ENCODE results near the gene C11orf86.

- TF ChIP-seq POLR2AphosphoS5 (IDR thresholded peaks at IDR 0.05; ENCODE audit: low read depth, low read length) (no peak), POLR2A (IDR thresholded peaks at IDR 0.05; ENCODE audit: low read depth, low read length) (no peak), PAX5 (IDR thresholded peaks at IDR 0.05; ENCODE audit: insufficient read depth, low read length, severe bottlenecking) (no peak), SPI1 (IDR thresholded peaks at IDR 0.05; ENCODE audit: low read depth, low read length) (no peak), TAF1 (IDR thresholded peaks at IDR 0.05; ENCODE audit: low read depth, low read length) (no peak), POU2F2 (IDR thresholded peaks at IDR 0.05; ENCODE audit: low read depth, low read length) (no peak)
Measured at GRCh38 chr11:66958956-66959274, 16.2 kb upstream of the C11orf86 start.

Data from GM12891 (cell line).